ENCODE results near the gene SZT2. TPM values are rescaled to one million over a fixed set of nuclear protein-coding genes. Genes with fewer than 3 reads are reported as not detected.

The SZT2 gene
- total RNA-seq, 1 experiment from 2014 or later: 15.6 TPM

DNA sequence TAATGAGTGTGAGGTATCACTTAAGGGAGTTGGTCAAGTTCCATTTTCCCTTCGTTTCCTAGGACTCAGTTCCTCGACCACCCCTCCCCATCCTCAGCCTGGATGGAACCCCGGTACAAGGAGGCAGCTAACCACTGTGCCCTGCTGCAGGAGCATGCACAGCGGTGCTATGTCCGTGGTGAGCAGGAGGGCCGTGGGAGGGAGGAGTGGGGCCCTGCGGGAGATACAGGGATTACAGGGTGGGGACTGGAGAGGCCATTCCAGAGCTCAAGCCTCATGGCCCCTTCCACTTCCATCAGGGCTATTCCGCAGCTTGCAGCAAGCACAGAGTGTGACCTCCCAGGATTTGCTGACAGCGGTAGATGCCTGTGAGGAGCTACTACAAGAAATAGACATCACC lies 38.2 kb downstream of the SZT2 start:
- Histone ChIP-seq H3K36me3 (peaks cover 87% of the 10 kb centered on the region), H3K4me1 (replicated peaks) (no peaks in the 10 kb centered on the region), H3K4me3 (no peak overlapping the region), H3K9me3 (replicated peaks) (no peaks in the 10 kb centered on the region), H3K27me3 (replicated peaks) (no peaks in the 10 kb centered on the region), H3K27ac (no peak overlapping the region)
- no peak for DNase-seq (ENCODE audit: low read depth in 1 of 2, low spot score in 2 of 2)

DNA sequence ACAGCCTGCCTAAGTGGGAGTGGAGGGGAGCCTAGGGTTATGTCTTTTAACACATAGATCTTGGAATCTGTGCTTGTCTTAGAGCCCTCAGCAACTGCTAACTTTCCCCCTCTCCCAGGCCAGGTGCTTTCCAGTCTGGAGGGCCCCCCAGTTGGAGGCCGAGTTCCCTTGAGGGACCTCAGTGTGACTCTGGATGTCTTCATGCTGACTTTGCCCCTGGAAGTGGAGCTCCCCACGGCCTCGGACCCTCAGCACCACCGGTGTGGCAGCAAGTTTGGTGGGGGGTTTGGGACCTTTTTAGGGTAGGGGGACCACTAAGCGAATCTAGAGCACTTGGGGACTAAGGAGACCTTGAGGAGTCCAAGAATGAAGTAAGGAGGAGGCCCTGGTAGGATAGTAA lies 41.1 kb downstream of the SZT2 start:
- H3K27me3 ChIP-seq (replicated peaks): no peaks in the 10 kb centered on the region
- no peak for DNase-seq (ENCODE audit: low read depth in 1 of 2, low spot score in 2 of 2)
- H3K27ac ChIP-seq: no peak overlapping the region
- H3K4me1 ChIP-seq (replicated peaks): no peaks in the 10 kb centered on the region
- no peak overlapping the region for H3K4me3 ChIP-seq
- H3K9me3 ChIP-seq (replicated peaks): no peaks in the 10 kb centered on the region
- peaks cover 84% of the 10 kb centered on the region for H3K36me3 ChIP-seq

DNA sequence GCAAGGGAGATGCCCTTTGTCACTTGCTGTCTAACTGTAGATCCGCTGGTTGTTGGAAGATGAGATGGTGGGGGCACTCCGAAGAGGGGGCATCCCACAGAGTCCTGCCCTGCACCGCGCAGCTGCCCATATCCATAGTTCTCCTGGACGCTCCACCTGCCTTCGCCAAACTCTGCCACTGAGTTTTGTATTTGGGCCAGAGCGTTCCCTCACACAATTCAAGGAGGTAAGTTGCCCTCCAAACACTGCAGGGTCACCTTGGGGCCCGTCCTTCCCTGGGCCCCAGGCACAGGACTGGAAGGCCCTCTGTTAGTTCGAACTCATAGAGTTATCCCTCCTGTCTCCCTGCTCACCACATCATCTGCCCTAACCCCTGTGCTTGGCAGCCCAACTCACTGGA lies 42.0 kb downstream of the SZT2 start:
- H3K36me3 ChIP-seq: peaks cover 77% of the 10 kb centered on the region
- no peak for DNase-seq (ENCODE audit: low read depth in 1 of 2, low spot score in 2 of 2)

DNA sequence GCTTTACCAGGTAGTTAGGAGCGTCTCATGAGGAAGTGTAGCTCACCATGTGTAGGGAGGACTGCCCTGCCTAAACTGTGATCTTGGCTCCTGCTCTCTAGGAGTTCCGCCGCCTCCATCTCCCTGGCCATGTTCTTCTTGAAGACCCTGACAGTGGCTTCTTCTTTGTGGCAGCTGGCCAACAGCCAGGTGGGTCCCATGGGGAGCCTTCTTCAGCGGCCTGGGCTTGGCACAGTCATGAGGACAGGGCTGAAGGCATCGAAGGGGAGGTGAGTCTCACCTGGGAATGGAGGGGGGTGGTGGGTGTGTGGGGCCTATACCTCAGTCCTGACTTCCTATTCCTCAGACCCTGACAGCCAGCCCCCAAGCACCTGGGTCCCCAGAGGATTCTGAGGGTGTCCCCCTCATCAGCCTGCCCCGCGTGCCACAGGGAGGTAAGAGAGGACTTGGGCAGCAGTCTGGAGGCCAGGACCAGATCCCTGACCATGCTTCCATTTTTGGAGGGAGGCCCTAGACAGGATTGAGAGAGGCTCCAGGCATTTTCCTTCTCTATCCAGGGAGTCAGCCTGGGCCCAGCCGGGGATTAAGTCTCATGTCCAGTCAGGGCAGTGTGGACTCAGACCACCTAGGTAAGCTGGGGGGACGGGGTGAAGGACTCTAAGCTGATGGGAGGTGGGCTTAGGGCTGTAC lies 42.6 kb downstream of the SZT2 start:
- H3K4me3 ChIP-seq: no peak overlapping the region
- no peaks in the 10 kb centered on the region for H3K9me3 ChIP-seq (replicated peaks)
- H3K27ac ChIP-seq: no peak overlapping the region
- no peaks in the 10 kb centered on the region for H3K27me3 ChIP-seq (replicated peaks)
- no peak for DNase-seq (ENCODE audit: low read depth in 1 of 2, low spot score in 2 of 2)
- H3K36me3 ChIP-seq: peaks cover 76% of the 10 kb centered on the region
- no peaks in the 10 kb centered on the region for H3K4me1 ChIP-seq (replicated peaks)

More for the DNA sequence above, 42.0 kb downstream of the SZT2 start:
- Histone ChIP-seq H3K27ac (no peak overlapping the region), H3K9me3 (replicated peaks) (no peaks in the 10 kb centered on the region), H3K4me1 (replicated peaks) (no peaks in the 10 kb centered on the region), H3K4me3 (no peak overlapping the region), H3K27me3 (replicated peaks) (no peaks in the 10 kb centered on the region)

DNA sequence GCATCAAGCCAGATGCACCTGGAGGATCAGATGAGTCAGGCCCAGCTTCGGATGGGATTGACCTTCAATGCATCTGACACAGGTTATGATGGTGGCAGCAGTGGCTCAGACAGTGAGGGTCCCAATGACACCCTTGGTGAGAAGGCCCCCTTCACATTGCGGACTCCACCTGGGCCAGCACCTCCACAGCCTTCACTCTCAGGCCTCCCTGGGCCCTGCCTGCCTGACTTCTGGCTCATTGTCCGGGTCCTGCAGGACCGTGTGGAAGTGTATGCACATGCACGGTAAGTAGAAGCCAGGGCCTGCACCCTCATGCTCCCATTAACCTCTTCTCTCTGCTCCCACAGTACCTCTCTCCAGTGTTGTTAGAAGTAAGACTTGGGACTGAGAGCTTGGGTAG lies 43.2 kb downstream of the SZT2 start:
- peaks cover 74% of the 10 kb centered on the region for H3K36me3 ChIP-seq
- H3K27ac ChIP-seq: no peak overlapping the region
- no peaks in the 10 kb centered on the region for H3K9me3 ChIP-seq (replicated peaks)
- H3K4me1 ChIP-seq (replicated peaks): no peaks in the 10 kb centered on the region
- H3K27me3 ChIP-seq (replicated peaks): no peaks in the 10 kb centered on the region
- DNase-seq (ENCODE audit: low read depth in 1 of 2, low spot score in 2 of 2): no peak
- no peak overlapping the region for H3K4me3 ChIP-seq

DNA sequence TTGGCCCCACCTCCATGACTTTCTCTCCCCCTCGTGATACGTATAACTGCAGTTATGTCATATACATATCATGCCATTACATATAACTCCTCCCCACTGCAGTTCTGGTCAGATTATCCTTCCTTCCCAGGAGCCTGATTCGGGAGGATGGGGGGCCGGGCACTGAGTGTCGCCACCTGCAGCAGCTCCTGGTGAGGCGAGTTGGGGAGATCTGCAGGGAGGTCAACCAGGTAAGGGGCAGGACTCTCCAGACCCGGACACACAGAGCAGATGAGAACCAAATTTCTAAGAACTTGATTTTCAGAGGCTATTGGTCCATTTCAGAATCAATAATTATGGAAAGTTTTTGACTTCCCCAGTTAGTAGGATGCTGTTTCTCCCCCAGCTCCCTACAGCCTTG lies 44.6 kb downstream of the SZT2 start:
- Histone ChIP-seq H3K9me3 (replicated peaks) (no peaks in the 10 kb centered on the region), H3K27ac (no peak overlapping the region), H3K27me3 (replicated peaks) (no peaks in the 10 kb centered on the region), H3K36me3 (peaks cover 72% of the 10 kb centered on the region), H3K4me1 (replicated peaks) (no peaks in the 10 kb centered on the region), H3K4me3 (no peak overlapping the region)
- no peak for DNase-seq (ENCODE audit: low read depth in 1 of 2, low spot score in 2 of 2)

DNA sequence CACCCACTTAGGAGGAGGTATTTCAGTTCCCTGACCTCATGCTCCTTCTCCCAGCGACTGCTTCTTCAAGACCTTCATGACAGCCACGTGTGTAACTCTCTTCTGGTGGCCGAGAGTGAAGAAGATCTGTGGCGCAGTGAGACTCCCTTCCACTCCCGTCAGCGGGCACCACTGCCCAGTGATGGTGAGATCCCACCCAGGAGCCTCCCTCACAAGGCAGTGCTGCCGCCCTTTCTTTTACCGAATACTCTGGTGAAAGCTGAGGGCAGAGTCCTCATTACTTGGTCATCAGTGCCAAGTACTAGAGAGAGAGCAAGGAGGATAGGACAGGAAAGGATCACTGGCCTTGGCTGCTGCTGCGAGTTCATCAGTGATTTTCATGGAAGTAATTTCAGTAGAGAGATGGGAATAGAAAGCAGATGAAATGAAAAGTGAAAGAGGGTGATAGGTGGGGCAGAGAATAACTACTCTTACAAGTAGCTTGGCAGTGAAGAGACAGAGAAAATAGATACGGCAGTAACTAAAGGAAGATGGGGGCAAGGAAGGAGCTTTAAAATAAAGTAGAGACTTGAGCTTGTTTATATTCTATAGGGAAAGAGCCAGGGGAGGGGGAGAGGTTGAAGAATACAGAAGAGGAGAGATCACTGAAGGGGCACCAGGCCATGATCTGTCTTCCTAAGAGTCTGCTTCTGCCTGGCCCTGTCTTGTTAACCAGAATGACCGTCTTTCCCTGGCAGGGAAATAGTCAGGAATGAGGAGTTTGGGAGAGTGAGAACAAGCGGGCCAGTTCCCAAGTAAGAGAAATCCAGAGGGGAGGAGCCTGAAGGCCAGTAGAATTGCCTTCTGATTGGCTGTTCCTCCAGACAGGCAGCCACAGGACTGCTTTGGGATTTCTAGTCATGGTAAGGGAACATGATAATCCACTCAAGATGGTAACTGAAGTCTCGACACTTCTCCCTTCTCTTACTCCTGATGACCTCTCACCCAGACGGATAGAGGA lies 45.7 kb downstream of the SZT2 start:
- no peaks in the 10 kb centered on the region for H3K4me1 ChIP-seq (replicated peaks)
- H3K27me3 ChIP-seq (replicated peaks): no peaks in the 10 kb centered on the region
- peaks cover 72% of the 10 kb centered on the region for H3K36me3 ChIP-seq
- H3K4me3 ChIP-seq: no peak overlapping the region
- H3K9me3 ChIP-seq (replicated peaks): no peaks in the 10 kb centered on the region
- no peak overlapping the region for H3K27ac ChIP-seq
- no peak for DNase-seq (ENCODE audit: low read depth in 1 of 2, low spot score in 2 of 2)

DNA sequence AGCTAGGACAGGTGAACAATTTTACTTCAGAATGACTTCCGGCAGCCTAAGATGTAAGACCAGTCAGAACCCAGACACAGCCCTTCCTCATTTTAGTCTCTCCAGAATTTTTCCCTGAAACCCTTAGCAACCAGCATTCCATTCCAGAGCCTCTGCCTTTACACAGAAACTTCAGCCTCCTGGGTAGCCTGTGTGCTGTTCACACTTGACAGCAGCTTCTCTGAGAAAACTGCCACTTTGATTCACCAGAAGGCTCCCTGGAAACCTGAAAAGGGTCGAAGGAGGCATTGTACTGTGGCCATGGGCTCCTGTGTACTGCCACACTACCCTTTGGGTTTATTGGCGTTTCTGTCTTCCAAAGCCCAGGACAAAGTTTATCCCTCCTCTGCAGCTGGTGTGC lies 46.7 kb downstream of the SZT2 start:
- Histone ChIP-seq H3K4me1 (replicated peaks) (no peaks in the 10 kb centered on the region), H3K4me3 (no peak overlapping the region), H3K27ac (no peak overlapping the region), H3K9me3 (replicated peaks) (no peaks in the 10 kb centered on the region), H3K36me3 (peaks cover 66% of the 10 kb centered on the region), H3K27me3 (replicated peaks) (no peaks in the 10 kb centered on the region)
- DNase-seq (ENCODE audit: low read depth in 1 of 2, low spot score in 2 of 2): no peak

DNA sequence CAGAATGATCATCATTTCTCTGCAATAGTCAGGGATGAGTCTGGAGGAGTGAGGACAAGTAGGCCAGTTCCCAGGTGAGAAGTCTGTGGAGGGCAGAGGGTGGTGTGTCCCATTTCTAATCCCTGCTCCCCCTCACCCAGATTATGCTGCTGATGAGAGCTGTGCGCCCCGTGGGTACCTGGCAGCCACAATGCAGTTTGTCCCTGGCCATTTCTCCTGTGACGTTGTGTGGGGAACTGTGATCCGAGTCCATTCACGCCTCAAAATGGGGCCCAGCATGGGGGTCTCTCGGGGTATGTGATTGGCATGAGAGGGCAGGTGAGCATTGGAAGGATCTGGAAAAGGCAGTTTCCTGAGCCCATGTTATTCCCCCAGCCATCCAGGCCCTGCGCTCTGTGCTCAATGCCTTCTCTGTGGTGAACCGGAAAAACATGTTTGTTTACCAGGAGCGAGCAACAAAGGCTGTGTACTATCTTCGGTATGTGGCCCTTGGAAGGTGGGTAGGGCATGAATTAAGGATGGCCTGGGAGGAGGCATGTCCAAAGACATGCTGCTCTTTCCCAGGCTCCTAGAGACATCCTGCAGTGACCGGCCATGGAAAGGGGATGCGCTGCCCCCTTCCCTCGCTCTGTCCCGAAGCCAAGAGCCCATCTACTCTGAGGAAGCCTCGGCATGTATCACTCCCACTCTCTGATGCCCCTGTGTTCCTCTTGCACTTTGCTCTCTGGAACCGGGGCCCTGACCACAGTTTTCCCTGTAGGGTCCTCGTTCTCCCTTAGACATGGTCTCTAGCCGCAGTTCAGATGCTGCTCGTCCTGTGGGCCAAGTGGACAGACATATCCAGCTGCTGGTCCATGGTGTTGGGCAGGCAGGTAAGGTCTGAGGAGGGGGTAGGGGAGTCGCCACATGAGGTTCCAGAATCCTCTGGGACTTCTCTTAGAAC lies 47.6 kb downstream of the SZT2 start:
- Histone ChIP-seq H3K4me1 (replicated peaks) (no peaks in the 10 kb centered on the region), H3K36me3 (peaks cover 64% of the 10 kb centered on the region)

GRCh38 chr1:43438006-43438405 lies 48.3 kb downstream of the SZT2 start:
- Histone ChIP-seq H3K27me3 (replicated peaks) (no peaks in the 10 kb centered on the region), H3K4me1 (replicated peaks) (no peaks in the 10 kb centered on the region), H3K27ac (no peak overlapping the region), H3K36me3 (peaks cover 66% of the 10 kb centered on the region), H3K9me3 (replicated peaks) (no peaks in the 10 kb centered on the region), H3K4me3 (no peak overlapping the region)
- DNase-seq (ENCODE audit: low read depth in 1 of 2, low spot score in 2 of 2): no peak

More for the DNA sequence above, 47.6 kb downstream of the SZT2 start:
- Histone ChIP-seq H3K9me3 (replicated peaks) (no peaks in the 10 kb centered on the region), H3K27me3 (replicated peaks) (no peaks in the 10 kb centered on the region), H3K27ac (no peak overlapping the region), H3K4me3 (no peak overlapping the region)
- no peak for DNase-seq (ENCODE audit: low read depth in 1 of 2, low spot score in 2 of 2)

- no peaks in the 10 kb centered on the region for H3K27me3 ChIP-seq (replicated peaks)
- H3K4me3 ChIP-seq: no peak overlapping the region
- no peak overlapping the region for H3K27ac ChIP-seq
- peaks cover 66% of the 10 kb centered on the region for H3K36me3 ChIP-seq
- no peaks in the 10 kb centered on the region for H3K9me3 ChIP-seq (replicated peaks)
- no peaks in the 10 kb centered on the region for H3K4me1 ChIP-seq (replicated peaks)
- DNase-seq (ENCODE audit: low read depth in 1 of 2, low spot score in 2 of 2): no peak
These were observed 48.9 kb downstream of the SZT2 start for GRCh38 chr1:43438576-43438952.

DNA sequence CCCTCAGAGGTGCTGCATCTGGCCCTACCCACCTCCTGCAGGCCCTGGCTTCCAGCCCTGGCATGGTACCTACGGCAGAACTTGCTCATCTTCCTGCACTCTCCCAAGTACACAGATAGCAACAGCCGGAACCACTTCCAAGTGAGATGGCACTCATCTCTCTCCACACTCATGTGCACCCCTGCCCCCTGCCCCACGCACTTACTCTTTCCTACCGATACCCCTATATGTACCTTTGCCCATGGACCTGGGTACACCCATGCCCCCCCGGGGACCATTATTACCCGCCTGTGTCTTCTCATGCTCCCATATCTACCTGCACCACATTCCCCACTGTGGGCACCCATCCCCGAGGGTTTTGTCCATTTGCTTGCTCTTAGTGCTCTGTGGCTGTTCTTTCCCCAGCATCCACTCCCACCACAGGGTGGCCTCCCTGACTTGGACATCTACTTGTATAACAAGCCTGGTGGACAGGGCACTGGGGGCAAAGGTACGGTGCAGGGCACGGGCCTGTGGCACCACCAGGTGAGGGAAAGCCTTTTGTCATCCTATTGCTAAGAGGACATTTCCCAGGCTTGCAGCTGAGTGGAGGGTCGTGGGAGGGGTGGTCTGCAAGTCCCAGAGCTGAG lies 49.4 kb downstream of the SZT2 start:
- no peaks in the 10 kb centered on the region for H3K4me1 ChIP-seq (replicated peaks)
- H3K27ac ChIP-seq: no peak overlapping the region
- no peaks in the 10 kb centered on the region for H3K27me3 ChIP-seq (replicated peaks)
- DNase-seq (ENCODE audit: low read depth in 1 of 2, low spot score in 2 of 2): no peak
- H3K36me3 ChIP-seq: peaks cover 66% of the 10 kb centered on the region
- no peaks in the 10 kb centered on the region for H3K9me3 ChIP-seq (replicated peaks)
- H3K4me3 ChIP-seq: no peak overlapping the region

DNA sequence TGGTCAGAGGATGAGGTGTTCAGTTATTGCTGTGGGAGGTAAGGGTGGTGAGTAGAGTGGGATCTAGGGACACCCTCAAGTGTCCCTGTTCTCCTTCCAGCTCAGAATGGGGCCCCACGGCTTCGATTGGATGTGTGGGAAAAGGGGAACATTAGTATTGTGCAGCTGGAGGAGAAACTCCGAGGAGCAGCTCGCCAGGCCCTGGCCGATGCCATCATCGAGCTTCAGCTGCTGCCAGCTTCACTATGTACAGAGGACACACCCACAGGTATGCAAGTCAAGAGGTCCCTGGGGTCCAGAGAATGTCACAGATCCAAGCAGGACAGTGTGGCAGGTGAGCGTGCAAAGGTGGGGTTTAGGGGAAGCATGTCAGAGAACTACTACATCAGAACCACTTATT lies 50.1 kb downstream of the SZT2 start:
- Histone ChIP-seq H3K4me1 (replicated peaks) (no peaks in the 10 kb centered on the region), H3K4me3 (no peak overlapping the region), H3K9me3 (replicated peaks) (no peaks in the 10 kb centered on the region), H3K36me3 (peaks cover 66% of the 10 kb centered on the region), H3K27me3 (replicated peaks) (no peaks in the 10 kb centered on the region), H3K27ac (no peak overlapping the region)
- DNase-seq (ENCODE audit: low read depth in 1 of 2, low spot score in 2 of 2): no peak
